22Rv1 (cell line): ENCODE measurements around the gene AUP1.

ENCODE experiments used
- ZFX ChIP-seq: fragments of 450-650 bp; IDR thresholded peaks from 2 replicates; pipeline ENCODE4 v1.6.1; 2017; ENCODE audit warnings: antibody characterized with exemption, borderline replicate concordance
- TF ChIP-seq, protein P1 (sequence below): fragments of 450-650 bp; IDR thresholded peaks from 2 replicates; pipeline ENCODE4 v1.5.1; 2017; ENCODE audit warnings: mild to moderate bottlenecking

DNA sequence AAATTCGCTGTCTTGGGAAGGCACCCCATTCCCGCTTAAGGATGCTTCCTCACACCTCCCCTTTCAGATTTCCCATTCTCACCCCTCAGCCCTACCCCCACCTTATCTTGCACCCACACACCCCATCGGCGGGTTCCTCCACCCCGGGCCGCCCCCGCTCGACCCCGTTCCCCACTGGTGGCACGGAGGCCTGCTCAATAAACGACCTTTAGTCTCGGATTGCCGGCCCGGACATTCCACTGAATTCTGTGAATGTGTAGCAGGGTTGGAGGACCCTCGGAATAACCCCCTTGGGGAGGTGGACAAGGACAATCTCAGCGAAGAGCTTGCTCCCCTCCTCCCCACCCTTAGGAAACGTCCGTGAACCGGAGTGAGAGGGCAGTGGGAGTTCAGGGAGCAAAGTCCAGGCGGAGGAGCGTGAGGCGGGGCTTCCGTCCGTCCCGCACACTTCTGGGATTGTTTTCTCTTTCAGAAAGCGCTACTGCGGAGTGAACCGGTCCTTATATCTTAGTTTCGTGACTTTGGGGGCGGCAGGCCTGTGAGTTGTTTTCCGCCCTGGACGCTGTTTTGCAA, 27.3 kb downstream of the AUP1 start:
- TF ChIP-seq, protein P1, sequence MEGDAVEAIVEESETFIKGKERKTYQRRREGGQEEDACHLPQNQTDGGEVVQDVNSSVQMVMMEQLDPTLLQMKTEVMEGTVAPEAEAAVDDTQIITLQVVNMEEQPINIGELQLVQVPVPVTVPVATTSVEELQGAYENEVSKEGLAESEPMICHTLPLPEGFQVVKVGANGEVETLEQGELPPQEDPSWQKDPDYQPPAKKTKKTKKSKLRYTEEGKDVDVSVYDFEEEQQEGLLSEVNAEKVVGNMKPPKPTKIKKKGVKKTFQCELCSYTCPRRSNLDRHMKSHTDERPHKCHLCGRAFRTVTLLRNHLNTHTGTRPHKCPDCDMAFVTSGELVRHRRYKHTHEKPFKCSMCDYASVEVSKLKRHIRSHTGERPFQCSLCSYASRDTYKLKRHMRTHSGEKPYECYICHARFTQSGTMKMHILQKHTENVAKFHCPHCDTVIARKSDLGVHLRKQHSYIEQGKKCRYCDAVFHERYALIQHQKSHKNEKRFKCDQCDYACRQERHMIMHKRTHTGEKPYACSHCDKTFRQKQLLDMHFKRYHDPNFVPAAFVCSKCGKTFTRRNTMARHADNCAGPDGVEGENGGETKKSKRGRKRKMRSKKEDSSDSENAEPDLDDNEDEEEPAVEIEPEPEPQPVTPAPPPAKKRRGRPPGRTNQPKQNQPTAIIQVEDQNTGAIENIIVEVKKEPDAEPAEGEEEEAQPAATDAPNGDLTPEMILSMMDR: no peak
- no peak for TF ChIP-seq ZFX
